Activated gamma-delta T cell (primary cell): Measurements from ENCODE around the gene POMT1.

Source experiments
- DNase-seq: peaks from one replicate; lab custom pipeline; 2025; lab: John Stamatoyannopoulos, UW

POMT1 gene

GRCh38 chr9:131554843-131555351, 52.2 kb downstream of the POMT1 start:
- DNase-seq = no peak

- no peak for DNase-seq
These were observed 53.3 kb downstream of the POMT1 start for GRCh38 chr9:131555841-131556673.

- no peak for DNase-seq
These were observed 55.3 kb downstream of the POMT1 start for GRCh38 chr9:131557855-131558548.

GRCh38 chr9:131559421-131560000, 56.8 kb downstream of the POMT1 start:
- no peak for DNase-seq

- DNase-seq = no peak
These were observed 59.6 kb downstream of the POMT1 start for GRCh38 chr9:131562032-131562959.

- no peak for DNase-seq
These were observed 62.7 kb downstream of the POMT1 start for GRCh38 chr9:131565369-131565768.

- no peak for DNase-seq
These were observed 63.4 kb downstream of the POMT1 start for GRCh38 chr9:131566158-131566557.

- DNase-seq = no peak
These were observed 65.2 kb downstream of the POMT1 start for GRCh38 chr9:131567910-131568309.
